ENCODE data around the gene KCNJ6.
"Not testable (repeated sequence)": the region's sequence is repeated elsewhere in the genome, so short reads cannot be mapped to it uniquely, and the experiment has no call there.

The KCNJ6 gene

DNA sequence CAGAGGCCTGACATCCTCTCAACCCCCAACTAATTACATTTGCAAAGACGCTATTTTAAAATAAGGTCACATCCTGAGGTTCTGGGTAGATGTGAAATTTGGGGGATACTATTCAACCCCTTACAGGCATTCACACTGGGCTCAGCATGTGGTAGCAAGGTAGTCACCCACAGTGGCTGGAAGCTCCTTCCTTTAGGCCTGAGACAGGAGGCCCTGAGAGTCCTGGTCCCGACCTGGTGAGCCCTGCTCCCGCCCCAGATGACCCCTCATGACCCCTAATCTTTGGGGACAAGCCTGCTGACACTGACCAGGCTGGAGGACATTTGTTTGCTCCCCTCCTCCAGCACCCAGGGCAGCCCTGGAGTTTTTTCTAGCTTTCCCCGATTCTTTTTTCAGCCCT, 323.8 kb downstream of the KCNJ6 start:
- no peak for DNase-seq

DNA sequence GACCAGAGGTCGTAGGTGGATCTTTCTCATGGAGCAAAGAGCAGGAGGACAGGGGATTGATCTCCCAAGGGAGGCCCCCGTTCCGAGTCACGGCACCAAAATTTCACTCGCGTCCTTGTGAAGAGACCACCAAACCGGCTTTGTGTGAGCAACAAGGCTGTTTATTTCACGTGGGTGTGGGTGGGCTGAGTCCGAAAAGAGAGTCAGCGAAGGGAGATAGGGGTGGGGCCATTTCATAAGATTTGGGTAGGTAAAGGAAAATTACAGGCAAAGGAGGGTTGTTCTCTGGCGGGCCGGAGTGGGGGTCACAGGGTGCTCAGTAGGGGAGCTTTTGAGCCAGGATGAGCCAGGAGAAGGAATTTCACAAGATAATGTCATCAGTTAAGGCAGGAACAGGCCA, 324.3 kb downstream of the KCNJ6 start:
- not testable (repeated sequence) for DNase-seq

DNA sequence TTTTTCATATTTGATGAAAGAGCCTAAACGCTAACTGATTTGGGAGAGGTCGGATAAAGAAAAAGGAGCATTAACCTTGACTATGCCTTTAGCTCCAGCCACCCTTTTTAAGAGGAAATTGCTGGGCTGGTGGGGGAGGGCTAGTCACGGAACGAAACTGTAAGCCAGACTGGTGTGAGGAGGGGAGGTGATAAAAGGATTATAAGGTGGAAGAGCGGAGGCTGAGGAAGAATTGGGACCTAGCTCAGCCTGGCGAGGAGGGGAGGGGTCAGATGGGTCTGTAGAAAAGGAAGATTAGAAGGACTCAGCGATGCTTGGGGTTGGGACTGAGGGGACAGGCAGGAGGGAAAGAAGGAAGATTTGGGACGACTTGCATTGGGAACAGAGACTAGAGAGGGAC, 325.4 kb downstream of the KCNJ6 start:
- not testable (repeated sequence) for DNase-seq

DNA sequence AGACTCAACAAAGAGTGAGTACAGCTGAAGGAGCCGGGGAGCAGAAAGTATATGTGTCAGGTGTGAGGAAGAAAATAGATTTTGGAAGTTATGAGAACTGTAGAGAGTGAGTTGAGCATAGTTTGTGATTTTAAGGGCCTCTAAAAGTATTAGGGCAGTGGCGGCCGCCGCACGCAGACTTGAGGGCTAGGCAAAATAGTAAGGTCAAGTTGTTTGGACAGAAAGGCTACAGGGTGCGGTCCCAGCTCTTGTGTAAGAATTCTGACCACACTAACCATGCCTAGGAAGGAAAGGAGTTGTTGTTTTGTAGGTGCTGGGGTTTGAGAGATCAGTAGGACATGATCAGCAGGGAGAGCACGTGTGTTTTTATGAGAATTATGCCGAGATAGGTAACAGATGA, 327.6 kb downstream of the KCNJ6 start:
- DNase-seq = not testable (repeated sequence)

DNA sequence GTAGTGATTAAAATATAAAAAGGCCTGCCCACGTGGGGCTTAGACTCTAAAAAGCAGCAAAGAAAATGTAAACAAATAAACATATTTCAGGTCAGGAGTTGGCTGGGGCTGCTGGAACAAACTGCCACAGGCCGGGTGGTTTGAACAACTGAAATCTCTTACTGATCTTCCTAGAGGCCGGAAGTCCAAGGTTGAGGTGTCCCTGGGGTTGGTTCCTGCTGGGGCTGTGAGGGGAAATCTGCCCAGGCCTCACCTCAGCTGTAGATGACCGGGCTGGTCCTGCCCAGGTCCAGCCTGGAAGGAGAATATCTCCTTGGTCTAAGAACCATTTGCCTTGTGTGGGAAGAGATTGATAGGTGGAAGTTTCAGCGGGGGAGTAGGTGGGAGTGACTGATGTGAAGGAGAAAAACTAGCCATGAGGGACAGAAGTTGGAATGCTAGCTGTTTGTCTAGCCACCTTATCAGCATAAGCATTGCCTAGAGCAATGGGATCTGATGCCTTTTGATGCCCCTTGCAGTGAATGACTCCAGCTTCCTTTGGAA, 328.6 kb downstream of the KCNJ6 start:
- no peak for DNase-seq

DNA sequence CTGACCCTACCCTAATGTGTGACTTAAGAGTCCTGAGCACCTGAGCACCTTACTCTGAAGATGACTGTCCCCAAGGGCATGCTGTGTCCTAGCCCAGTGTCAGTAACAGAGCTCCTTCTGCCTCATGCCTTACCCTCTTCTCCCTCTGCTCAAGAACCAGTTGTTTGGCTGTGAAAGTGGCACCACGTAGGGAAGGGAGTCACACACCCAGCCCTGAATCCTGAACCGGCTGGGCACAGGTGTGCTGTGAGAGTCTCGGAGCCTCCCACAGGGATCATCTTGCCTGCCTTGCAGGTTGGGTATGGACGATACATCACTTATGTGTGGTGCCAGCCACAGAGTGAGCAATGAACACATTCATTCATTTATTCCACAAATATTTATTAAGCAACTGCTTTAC, 329.1 kb downstream of the KCNJ6 start:
- DNase-seq = no peak

DNA sequence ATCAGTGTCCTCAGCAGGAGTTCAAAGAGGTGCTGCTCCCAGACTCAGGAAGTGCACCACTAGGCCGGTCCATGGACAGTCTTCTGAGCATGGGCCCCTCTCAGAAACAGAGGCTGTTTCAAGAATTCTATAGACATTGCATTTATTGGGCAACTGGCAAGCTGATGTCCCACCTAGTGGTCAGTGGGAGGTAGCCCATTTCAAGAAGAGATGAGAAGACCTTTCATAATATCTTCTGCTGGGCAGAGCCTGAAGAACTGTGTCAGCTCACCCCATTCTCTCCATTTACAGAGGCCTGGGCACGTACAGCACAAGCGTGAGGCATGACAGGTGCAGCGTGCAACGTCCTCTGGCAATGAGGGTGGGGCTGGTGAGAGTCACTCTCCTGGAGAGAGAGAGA, 333.7 kb downstream of the KCNJ6 start:
- DNase-seq = peak; percentile 26 to 40 (median 28)

DNA sequence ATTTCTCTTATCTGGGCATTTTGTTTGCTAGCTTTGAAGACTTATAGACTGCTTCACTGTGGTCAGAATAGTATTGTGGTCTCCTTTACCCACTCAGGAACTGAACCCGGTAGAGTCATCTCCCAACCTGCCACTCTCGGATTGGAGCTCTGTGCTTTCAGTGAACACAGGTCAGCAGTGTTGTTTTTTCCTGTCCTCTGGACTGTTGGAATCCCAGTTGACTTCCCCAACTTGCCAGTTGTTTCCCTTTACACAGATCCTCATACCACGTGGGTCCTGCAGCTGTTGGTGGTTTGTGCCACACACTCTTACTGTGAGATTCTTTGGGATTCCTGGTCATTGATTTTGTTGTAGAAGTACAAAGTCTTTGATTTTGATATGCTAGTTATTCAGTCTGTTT, 335.6 kb downstream of the KCNJ6 start:
- peak in 1 of 3 donors; percentile 9 for DNase-seq

DNA sequence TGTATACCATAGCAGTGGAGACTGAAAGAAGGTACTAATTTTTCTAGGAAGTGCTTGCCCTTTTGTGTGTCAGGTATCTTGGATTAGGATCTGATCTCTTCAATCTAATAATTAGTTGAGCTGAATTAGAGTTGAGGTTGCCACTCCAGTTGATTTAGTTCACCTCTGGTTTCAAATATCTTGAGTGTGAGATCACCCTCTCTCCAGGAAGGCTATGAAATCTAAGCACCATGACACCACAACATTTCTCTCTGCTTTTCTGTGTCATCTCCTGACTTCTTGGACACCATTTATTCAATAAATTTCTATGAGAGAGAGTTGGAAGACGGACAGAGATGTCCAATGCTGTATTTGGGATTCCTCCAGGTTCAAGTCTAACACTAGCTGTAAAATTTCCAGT, 336.9 kb downstream of the KCNJ6 start:
- no peak for DNase-seq

DNA sequence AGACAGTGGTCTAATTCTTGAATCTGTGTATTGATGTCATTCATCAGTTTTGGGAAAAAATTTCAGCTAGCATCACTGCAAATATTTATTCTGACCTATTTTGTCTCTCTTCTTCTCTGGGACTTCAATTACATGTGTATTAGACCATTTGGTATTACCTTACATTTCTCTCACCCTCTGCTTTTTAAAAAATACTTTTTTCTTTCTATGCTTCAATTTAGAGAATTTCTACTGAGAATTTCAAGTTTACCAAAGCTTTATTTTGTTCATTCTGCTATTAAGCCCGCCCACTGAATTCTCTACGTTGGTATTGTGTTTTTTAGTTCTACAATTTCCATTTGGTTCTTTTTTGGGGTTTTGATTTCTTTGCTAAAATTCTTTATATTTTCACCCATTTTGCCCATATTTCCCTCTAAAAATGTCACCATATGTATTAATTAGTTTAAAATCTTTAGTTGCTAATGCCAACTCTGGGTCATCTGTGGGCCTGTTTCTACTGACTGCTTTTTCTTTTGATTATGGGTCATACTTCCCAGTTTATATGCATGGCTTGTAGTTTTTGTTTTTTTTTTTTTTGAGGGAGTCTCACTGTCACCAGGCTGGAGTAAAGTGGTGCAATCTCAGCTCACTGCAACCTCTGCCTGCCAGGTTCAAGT, 337.7 kb downstream of the KCNJ6 start:
- DNase-seq = no peak

DNA sequence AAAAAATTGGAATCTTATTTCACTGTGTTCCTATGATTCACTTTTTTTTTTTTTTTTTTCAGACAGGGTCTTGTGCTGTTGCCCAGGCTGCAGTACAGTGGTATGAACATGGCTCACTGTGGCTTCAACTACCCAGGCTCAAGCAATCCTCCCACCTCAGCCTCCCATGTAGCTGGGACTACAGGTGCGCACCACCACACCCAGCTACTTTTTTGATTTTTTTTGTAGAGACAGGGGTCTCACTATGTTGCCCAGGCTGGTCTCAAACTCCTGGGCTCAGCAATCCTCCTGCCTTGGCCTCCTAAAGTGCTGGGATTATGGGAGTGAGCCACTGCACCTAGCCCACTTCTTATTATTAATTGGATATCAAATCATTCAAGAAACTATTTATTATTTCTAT, 339.3 kb downstream of the KCNJ6 start:
- DNase-seq = not testable (repeated sequence)

DNA sequence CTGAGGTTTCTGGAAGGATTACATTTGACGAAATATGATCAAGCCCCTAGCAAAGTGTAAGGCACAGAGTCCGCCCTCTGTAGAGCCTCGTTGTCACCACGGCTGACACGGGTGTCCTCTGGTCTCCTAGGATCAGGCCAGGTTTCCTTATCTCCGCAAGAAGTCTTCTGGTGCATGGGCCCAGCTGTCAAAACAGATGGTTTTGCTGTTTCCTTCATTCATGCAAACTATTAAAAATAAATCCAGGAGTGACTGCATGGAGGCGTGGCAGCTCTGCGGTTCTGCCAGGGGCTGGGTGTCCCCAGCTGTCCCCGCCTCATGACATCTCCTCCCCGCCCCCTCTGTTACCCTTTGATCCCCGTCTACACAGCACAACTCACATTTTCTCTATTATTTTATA, 340.7 kb downstream of the KCNJ6 start:
- DNase-seq = no peak

DNA sequence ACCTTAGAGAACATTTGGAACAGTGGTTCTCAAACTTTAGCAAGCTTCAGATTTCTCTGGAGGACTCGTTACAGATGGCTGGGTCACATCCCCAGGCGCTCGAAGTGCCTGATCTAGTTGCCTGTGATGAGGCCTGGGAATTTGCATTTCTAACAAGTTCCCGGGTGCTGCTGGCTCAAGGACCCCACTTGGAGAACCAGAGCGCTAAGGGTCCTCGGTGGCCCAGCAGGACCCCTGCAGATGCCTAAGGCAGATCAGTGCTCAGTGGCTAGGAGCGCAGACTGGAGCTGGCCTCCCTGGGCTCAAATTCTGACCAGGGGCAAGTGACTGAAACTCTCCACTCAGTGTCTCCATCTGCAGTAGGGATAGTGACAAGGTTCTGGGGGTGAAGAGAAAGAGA, 341.5 kb downstream of the KCNJ6 start:
- no peak for DNase-seq

DNA sequence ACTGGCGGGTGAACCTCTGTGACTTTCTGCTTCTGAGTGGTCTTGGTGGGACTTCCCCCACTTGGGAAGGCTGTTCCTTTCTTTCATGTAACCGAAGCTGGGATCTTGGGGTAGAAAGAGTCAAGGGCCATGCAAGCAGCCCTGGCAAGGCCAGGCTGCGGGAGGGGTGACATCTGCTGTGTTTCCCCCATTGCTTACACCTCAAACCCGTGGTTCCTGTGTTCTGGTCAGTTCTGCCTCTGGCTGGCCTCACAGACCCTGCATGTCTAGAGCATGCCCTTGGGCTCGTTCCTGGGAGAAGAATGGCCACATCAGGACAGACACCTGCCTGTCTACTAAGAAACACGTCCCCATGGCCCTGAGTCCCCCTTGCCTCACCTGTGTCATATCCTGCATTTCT, 341.9 kb downstream of the KCNJ6 start:
- DNase-seq = no peak

DNA sequence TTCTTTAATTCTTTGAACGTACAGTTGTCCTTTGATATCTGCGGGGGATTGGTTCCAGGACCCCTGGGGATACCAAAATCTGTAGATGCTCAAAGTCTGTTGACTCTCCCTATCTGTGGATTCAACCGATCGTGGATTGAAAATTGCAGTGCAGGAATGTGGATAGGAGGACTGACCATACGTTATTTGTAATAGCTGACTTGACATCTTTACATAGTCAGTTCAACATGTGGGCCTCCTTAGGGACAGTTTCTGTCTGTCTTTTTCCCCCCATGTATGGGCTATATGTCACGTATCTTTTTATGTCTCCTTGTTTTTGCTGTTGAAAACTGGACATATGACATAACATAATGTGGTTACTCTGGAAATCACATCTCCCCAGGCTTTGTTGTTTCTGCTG, 344.8 kb downstream of the KCNJ6 start:
- DNase-seq = no peak

DNA sequence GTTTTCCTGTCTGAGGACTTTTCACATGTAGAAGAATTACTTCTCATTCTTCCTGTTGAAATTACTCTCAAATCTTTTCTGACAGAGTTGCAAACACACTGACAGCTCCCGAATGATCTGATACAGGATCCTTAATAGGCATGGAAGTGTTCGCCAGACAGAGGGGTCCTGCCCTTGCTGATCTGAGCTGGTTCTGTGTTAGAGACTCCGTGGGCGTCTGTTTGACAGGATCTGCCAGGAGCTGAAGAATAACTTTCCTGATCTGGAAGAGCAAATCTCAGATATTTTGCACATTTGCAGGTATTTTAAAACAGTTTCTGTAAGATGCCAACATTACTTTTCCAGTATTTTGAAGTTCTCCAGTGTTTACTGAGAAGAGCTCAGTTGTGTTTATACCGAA, 347.3 kb downstream of the KCNJ6 start:
- DNase-seq = no peak

DNA sequence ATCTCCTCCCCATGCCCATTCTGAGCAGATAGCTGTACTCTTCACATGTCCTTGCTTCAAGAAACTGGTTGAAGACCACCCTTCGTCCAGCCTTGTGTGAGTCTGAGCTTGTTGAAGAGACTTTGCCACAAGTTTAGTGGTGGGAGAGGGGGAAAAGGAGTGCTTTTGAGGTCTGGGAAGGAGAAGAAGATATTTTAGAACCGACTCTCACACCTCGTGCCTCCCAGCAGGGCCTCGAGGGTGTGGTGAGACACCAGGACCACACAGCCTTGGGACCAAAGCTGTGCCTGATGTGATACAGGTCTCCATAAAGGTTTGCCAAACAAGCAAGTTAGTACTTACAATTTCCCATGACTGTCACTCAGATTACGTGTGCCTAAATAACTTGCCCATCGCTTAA, 347.8 kb downstream of the KCNJ6 start:
- DNase-seq = no peak

DNA sequence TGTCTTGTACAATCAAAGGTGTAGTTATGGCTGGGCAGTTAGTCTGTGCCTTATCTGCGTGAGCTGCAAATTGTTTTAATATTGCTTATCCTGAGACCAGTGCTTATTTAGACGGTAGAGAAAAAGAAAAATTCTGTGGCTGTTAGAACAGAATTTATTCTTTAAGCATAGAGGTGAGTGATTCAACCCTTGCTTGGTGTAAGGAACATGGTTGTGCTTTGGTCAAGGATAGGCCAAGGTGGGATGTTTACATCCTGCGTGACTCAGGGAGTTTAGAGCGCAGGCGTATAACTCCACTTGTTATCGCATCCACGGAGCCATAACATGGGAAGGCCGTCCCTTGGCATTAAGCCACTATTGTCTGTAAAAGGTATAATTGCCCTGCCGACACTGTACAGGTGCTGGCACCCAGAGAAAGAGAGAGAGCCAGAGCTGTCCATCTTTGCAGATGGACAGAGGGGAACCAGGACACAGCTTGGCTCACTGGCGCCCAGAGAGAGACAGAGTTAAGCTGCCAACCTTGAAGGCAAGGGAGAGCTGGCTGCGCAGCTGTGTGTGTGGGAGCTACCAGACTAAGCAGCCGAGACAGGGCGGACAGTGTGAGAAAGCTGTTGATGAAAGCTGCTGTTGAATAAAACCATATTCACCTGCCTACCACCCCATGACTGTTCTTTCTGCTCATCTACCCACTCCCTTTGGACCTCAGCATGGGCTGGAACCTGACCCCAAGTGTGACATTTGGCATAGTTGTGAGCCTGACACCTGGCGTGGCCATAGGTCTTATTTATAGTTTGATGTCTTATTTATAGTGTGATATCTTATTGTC, 349.3 kb downstream of the KCNJ6 start:
- DNase-seq = no peak

DNA sequence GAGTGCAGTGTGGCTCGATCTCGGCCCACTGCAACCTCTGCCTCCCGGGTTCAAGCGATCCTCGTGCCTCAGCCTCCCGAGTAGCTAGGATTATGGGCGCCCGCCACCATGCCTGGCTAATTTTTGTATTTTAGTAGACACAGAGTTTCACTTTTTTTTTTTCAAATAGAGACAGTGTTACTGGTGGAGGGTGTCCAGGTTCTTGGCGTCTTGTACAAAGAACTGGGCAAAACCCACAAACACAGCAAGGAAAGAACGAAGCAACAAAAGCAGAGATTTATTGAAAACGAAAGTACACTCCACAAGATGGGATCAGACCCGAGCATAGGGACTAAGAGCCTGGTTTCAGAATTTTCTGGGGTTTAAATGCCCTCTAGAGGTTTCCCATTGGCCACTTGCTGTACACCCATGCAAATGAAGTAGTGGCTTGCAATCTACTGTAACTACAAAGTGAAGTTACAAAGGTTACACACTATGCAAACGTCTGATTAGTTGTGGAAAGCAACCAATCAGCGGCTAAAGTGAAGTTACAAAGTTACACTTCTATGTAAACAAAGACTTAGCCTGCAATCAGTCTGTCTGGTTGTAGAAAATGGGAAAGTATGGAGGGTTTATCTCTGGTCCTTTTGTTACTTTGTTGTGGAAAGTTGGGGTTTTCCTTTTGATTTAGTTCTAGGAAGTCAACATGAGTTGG, 350.6 kb downstream of the KCNJ6 start:
- peak; percentile 22 to 59 (median 28) for DNase-seq

DNA sequence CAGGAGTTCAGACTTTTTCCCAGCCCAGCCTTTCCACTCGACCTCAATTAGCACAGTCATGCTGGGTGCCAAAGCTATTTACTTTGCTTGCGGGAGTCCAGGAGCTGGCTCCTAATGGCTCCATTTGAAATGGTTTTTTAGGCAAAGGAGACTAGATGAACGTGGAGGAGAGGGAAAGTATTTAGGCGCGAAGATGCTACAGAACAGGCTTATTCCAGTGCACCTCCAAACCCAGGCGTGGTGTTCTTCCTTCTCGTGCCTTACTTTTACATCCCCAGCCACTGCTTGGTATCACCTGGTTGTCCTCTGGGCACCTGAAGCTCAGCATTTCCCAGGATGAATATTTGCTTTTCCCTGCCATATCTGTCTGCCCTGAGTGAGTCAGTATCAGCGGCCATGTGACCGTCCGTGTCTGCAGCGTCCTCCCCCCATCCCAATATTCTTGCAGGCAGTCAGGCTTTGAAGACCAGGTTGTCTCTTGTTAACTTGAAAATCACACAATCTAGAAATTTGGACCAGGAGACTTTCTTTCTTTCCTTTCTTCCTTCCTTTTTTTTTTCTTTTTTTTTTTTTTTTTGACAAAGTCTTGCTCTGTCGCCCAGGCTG, 351.2 kb downstream of the KCNJ6 start:
- no peak for DNase-seq

DNA sequence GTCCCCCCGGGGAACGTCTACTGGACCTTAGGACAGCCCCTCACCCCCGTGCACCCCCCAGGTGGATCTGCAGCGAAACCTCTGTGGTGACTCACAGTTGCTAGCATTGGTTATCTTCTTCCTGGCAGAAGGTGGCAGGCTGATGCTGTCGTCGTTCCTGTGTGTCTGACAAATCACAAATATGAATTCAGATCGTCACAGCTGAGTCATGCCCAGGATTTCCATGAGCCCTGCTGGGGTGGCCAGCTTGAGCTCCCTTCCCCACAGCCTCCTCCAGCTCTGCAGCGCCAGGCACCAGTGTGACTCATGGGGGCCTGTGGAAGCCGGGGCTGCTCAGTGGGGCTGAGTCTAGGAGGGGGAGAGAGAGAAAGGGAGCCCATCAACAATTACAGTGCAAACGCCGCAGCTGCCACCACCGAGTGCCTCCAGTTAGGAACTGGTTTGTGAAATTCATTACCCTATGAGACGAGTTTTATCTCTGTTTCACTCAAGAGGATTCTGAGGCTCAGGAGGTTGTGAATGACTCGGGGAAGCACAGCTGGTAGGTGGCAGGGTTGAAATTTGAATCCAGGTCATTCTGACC, 351.8 kb downstream of the KCNJ6 start:
- peak; percentile 94 to 98 (median 97) for DNase-seq

DNA sequence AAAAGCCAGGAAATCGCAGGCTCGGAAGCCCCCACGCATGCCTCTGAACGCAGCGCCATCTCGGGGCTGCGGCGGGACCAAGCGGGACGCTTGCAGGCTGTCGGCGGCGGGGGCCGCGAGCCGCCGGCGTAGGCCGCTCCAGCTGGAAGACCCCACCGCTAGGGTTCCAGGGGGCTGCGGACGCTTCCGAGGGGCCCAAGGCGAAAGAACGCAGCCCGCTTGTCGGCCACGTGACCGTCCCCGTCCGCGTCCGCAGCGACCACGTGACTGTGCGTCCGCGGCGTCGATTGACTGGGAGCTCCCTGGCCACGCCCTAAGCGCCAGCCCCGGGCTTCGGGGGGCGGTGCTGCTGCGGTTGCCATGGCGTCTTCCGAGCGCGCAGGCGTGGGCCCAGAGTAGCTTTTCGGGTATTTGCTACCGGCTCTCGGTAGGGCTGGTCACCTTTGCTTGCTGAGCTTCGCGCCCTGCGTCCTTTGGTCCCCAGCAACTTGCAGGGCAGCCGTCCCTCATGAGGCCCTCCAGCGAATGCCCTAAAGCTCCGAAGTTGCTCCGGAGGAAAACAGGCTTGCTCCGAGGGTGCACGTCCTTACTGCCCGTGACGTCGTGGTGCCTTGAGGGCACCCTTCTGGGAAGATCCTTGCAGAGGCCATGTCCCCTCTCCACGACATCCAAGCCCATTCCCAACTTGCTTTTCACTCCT, 352.5 kb downstream of the KCNJ6 start:
- peak; percentile 90 to 97 (median 95) for DNase-seq
